HCT116 (cell line): ENCODE results near the gene HNF4A. TPM values are rescaled to one million over a fixed set of nuclear protein-coding genes. Genes with fewer than 3 reads are reported as not detected.

Experiments
- ATAC-seq: fragments of 200-7000 bp; cut with Tn5 transposase; 2 replicates; pipeline ENCODE4 v1.9.1; 2020; ENCODE audit warnings: mild to moderate bottlenecking, moderate library complexity
- BruUV-seq: library from RNA; stranded (reverse); fragments of 400-500 nt; replicated peaks from 2 replicates; lab custom pipeline; 2021; lab: Mats Ljungman, UMichigan
- CTCF ChIA-PET: fragments of 300-600 bp; sonication (Branson Sonifier 250); formaldehyde crosslinking; loops from one replicate; lab custom pipeline; 2021; ENCODE audit warnings: antibody characterized with exemption; lab: Charles Lee
- POLR2A ChIA-PET: fragments of 300-600, 350-600 bp; sonication (Branson Sonifier 250); formaldehyde crosslinking; loops from one replicate; lab custom pipeline; 2021; ENCODE audit warnings: antibody characterized with exemption; lab: Charles Lee
- RAD21 ChIA-PET, 2 experiments: fragments of 300-600 bp; sonication (Branson Sonifier 250); formaldehyde crosslinking; loops; one replicate each; lab custom pipeline; 2023; ENCODE audit warnings: low total read pairs in 2 of 2; ENCODE audit not compliant: uncharacterized antibody in 2 of 2, unreplicated experiment in 2 of 2, low non-redundant PET in 1 of 2; lab: Charles Lee
- DNase-seq: peaks from one replicate; pipeline ENCODE4 v3.0.0-alpha.2; 2010; ENCODE audit warnings: low read depth, low spot score
- H2AFZ ChIP-seq: fragments of 200-600 bp; shearing (Covaris generic), sonication (generic); 2 replicates; pipeline ENCODE4 v1.6.1; 2017; ENCODE audit warnings: low read depth, mixed run types, mixed read lengths, antibody characterized with exemption, low read length; ENCODE audit not compliant: poor library complexity, severe bottlenecking
- H3K27ac ChIP-seq: 2 replicates; pipeline ENCODE4 v1.5.1; 2012; ENCODE audit warnings: low read depth, low read length
- H3K27me3 ChIP-seq: fragments of 200-600 bp; sonication (generic); 2 replicates; pipeline ENCODE4 v1.6.1; 2016; ENCODE audit warnings: mixed run types, low read length, mixed read lengths; ENCODE audit not compliant: insufficient read depth
- H3K36me3 ChIP-seq, 2 experiments: fragments of 200-500 bp in 1 of 2; fragments of 200-600 bp in 1 of 2; sonication (Bioruptor generic) in 1 of 2; sonication (generic) in 1 of 2; 2 replicates each; pipeline versions ENCODE4 v1.5.1 to v1.6.1; 2014 to 2016; ENCODE audit warnings: low read length in 2 of 2, inconsistent platforms in 1 of 2, mixed read lengths in 1 of 2, mixed run types in 1 of 2; ENCODE audit not compliant: insufficient read depth in 2 of 2, control insufficient read depth in 1 of 2
- H3K4me1 ChIP-seq, 2 experiments: fragments of 200-600 bp in 1 of 2; sonication (generic) in 1 of 2; 2 replicates each; pipeline versions ENCODE4 v1.5.1 to v1.6.1; 2012 to 2017; ENCODE audit warnings: low read length in 2 of 2, inconsistent platforms in 1 of 2, mild to moderate bottlenecking in 1 of 2, mixed read lengths in 1 of 2, mixed run types in 1 of 2, moderate library complexity in 1 of 2; ENCODE audit not compliant: insufficient read depth in 2 of 2, control insufficient read depth in 1 of 2
- H3K4me2 ChIP-seq: fragments of 200-600 bp; sonication (generic); 2 replicates; pipeline ENCODE4 v1.6.1; 2017; ENCODE audit warnings: mixed run types, low read length, mixed read lengths
- H3K4me3 ChIP-seq, 2 experiments: fragments of 200-600 bp in 1 of 2; sonication (generic) in 1 of 2; replicated peaks in 1 of 2; 2 replicates each; pipeline ENCODE4 v1.5.1; 2011 to 2016; ENCODE audit warnings: low read length in 2 of 2, control low read depth in 1 of 2, low read depth in 1 of 2, mild to moderate bottlenecking in 1 of 2, mixed read lengths in 1 of 2, mixed run types in 1 of 2
- H3K79me2 ChIP-seq: fragments of 200-600 bp; sonication (generic); 2 replicates; pipeline ENCODE4 v1.6.1; 2017; ENCODE audit warnings: mild to moderate bottlenecking, mixed run types, low read length, moderate library complexity, mixed read lengths; ENCODE audit not compliant: insufficient read depth
- H3K9ac ChIP-seq: fragments of 200-600 bp; sonication (generic); 2 replicates; pipeline ENCODE4 v1.6.1; 2016; ENCODE audit warnings: low read length, mixed read lengths
- H3K9me2 ChIP-seq: fragments of 200-600 bp; sonication (generic), shearing (Covaris generic); 2 replicates; pipeline ENCODE4 v1.6.1; 2017; ENCODE audit warnings: mixed run types, mild to moderate bottlenecking, moderate library complexity; ENCODE audit not compliant: insufficient read depth
- H3K9me3 ChIP-seq, 2 experiments: fragments of 200-500 bp in 1 of 2; fragments of 200-600 bp in 1 of 2; sonication (Bioruptor generic) in 1 of 2; sonication (generic) in 1 of 2; 2 replicates each; pipeline ENCODE4 v1.6.1; 2014 to 2017; ENCODE audit warnings: low read length in 2 of 2, mixed read lengths in 2 of 2, inconsistent platforms in 1 of 2, low read depth in 1 of 2, mild to moderate bottlenecking in 1 of 2, mixed run types in 1 of 2, moderate library complexity in 1 of 2; ENCODE audit not compliant: control insufficient read depth in 1 of 2, insufficient read depth in 1 of 2
- H4K20me1 ChIP-seq: fragments of 200-600 bp; sonication (generic), shearing (Covaris generic); 2 replicates; pipeline ENCODE4 v1.6.1; 2017; ENCODE audit warnings: mixed run types, mild to moderate bottlenecking, moderate library complexity; ENCODE audit not compliant: insufficient read depth
- ATF3 ChIP-seq: IDR thresholded peaks from 2 replicates; pipeline ENCODE4 v1.6.1; 2012
- CBX3 ChIP-seq: IDR thresholded peaks from 2 replicates; pipeline ENCODE4 v1.6.1; 2012; ENCODE audit warnings: low read depth
- CEBPB ChIP-seq: IDR thresholded peaks from 2 replicates; pipeline ENCODE4 v1.6.1; 2012; ENCODE audit warnings: low read depth
- CTCF ChIP-seq, 3 experiments: fragments of 200-600 bp in 1 of 3; sonication (generic) in 1 of 3; IDR thresholded peaks in 2 of 3; conservative IDR thresholded peaks in 1 of 3; 2 replicates each; pipeline ENCODE4 v1.5.1; 2012 to 2017; ENCODE audit warnings: low read depth in 2 of 3, low read length in 2 of 3, antibody characterized with exemption in 1 of 3, borderline replicate concordance in 1 of 3, control low read depth in 1 of 3, mild to moderate bottlenecking in 1 of 3, mixed read lengths in 1 of 3, mixed run types in 1 of 3, moderate library complexity in 1 of 3; ENCODE audit not compliant: insufficient read depth in 1 of 3
- EGR1 ChIP-seq: IDR thresholded peaks from 2 replicates; pipeline ENCODE4 v1.6.1; 2012; ENCODE audit warnings: low read depth
- EZH2 ChIP-seq: fragments of 200-600 bp; sonication (generic); IDR thresholded peaks from 2 replicates; pipeline ENCODE4 v1.6.1; 2017; ENCODE audit warnings: antibody characterized with exemption, mixed run types
- EZH2phosphoT487 ChIP-seq: fragments of 200-600 bp; IDR thresholded peaks from 2 replicates; pipeline ENCODE4 v1.6.1; 2018; ENCODE audit warnings: antibody characterized with exemption, borderline replicate concordance
- FOSL1 ChIP-seq: IDR thresholded peaks from 2 replicates; pipeline ENCODE4 v1.6.1; 2012; ENCODE audit warnings: low read depth
- JUND ChIP-seq: IDR thresholded peaks from 2 replicates; pipeline ENCODE4 v1.6.1; 2012
- MAX ChIP-seq: IDR thresholded peaks from 2 replicates; pipeline ENCODE4 v1.6.1; 2012
- POLR2A ChIP-seq: IDR thresholded peaks from 2 replicates; pipeline ENCODE4 v1.7.0; 2011; ENCODE audit warnings: borderline replicate concordance; ENCODE audit not compliant: insufficient read depth, insufficient read length; ENCODE audit errors: extremely low read depth
- POLR2AphosphoS5 ChIP-seq: IDR thresholded peaks from 2 replicates; pipeline ENCODE4 v1.6.1; 2011; ENCODE audit warnings: mild to moderate bottlenecking, low read depth, low read length, moderate library complexity
- REST ChIP-seq: IDR thresholded peaks from 2 replicates; pipeline ENCODE4 v1.6.1; 2012; ENCODE audit warnings: low read depth
- SIN3A ChIP-seq: IDR thresholded peaks from 2 replicates; pipeline ENCODE4 v1.6.1; 2012; ENCODE audit warnings: low read depth
- SP1 ChIP-seq: IDR thresholded peaks from 2 replicates; pipeline ENCODE4 v1.6.1; 2012; ENCODE audit warnings: low read depth
- SRF ChIP-seq: IDR thresholded peaks from 2 replicates; pipeline ENCODE4 v1.6.1; 2012; ENCODE audit warnings: low read depth
- TCF7L2 ChIP-seq: IDR thresholded peaks from 2 replicates; pipeline ENCODE4 v1.7.0; 2011; ENCODE audit warnings: borderline replicate concordance, inconsistent platforms; ENCODE audit not compliant: insufficient read depth, insufficient read length; ENCODE audit errors: extremely low read depth
- ZBTB33 ChIP-seq: IDR thresholded peaks from 2 replicates; pipeline ENCODE4 v1.6.1; 2011; ENCODE audit warnings: mild to moderate bottlenecking, low read length, moderate library complexity; ENCODE audit not compliant: insufficient replicate concordance; ENCODE audit errors: extremely low read depth
- ZFX ChIP-seq: fragments of 450-650 bp; IDR thresholded peaks from 2 replicates; pipeline ENCODE4 v1.6.1; 2017
- ZNF274 ChIP-seq: fragments of 200-500 bp; sonication (Bioruptor generic); IDR thresholded peaks from 2 replicates; pipeline ENCODE4 v1.6.1; 2014; ENCODE audit warnings: mild to moderate bottlenecking, low read depth, low read length, inconsistent platforms
- intact Hi-C: fragments of 100-400 bp; cut with micrococcal nuclease; formaldehyde crosslinking; loops from 2 replicates; pipeline ENCODE4 v1.10.0; 2022
- total RNA-seq: library from RNA; stranded (reverse); gene quantifications from one replicate; pipeline ENCODE4 v1.2.1, GENCODE V29; 2021; ENCODE audit not compliant: unreplicated experiment

The HNF4A gene
- total RNA-seq, 1 experiment from 2014 or later, result 7.4 TPM

GRCh38 chr20:44447827-44448419 is 92.4 kb downstream of the HNF4A start:
- BruUV-seq, result no TSS peak
- Histone ChIP-seq H3K9me2 (no peaks in the 10 kb centered on the region), H3K9ac (no peak overlapping the region), H4K20me1 (no peaks in the 10 kb centered on the region), H3K36me3 (no peaks in the 10 kb centered on the region), H3K79me2 (no peaks in the 10 kb centered on the region), H3K4me3 (no peak overlapping the region), H3K4me2 (no peak overlapping the region), H3K4me1 (no peaks in the 10 kb centered on the region), H2AFZ (no peak overlapping the region), H3K27me3 (no peaks in the 10 kb centered on the region), H3K9me3 (no peaks in the 10 kb centered on the region), H3K27ac (no peak overlapping the region)
- ChIA-PET RAD21 (no interaction called here), CTCF (no interaction called here), POLR2A (no interaction called here)
- TF ChIP-seq MAX, result no peak
- no peak for TF ChIP-seq SRF
- TF ChIP-seq ZBTB33, result no peak
- TF ChIP-seq ZNF274, result no peak
- no peak for TF ChIP-seq CTCF (IDR thresholded peaks at IDR 0.05 in 2 of 3, conservative IDR thresholded peaks at IDR 0.05 in 1 of 3; ENCODE audit: borderline replicate concordance in 1 of 3, insufficient read depth in 1 of 3, low read depth in 2 of 3, low read length in 2 of 3)
- TF ChIP-seq JUND, result no peak
- TF ChIP-seq POLR2AphosphoS5, result no peak
- no peak for TF ChIP-seq POLR2A
- TF ChIP-seq EZH2phosphoT487, result no peak
- no peak for TF ChIP-seq CBX3
- no peak for TF ChIP-seq ZFX
- TF ChIP-seq TCF7L2, result no peak
- no peak for TF ChIP-seq CEBPB
- no peak for TF ChIP-seq EZH2
- no peak for TF ChIP-seq FOSL1
- TF ChIP-seq SP1, result no peak
- TF ChIP-seq ATF3, result no peak
- TF ChIP-seq SIN3A, result no peak
- no peak for TF ChIP-seq REST
- TF ChIP-seq EGR1, result no peak
- DNase-seq (no peak), ATAC-seq (no peak)
- intact Hi-C loops, result no loop called here
